HG03442 (cell line): ENCODE data around the gene PARM1.

Experiments used
- ATAC-seq: cut with Tn5 transposase; IDR thresholded peaks from one replicate; pipeline ENCODE4 v1.9.1; 2021; ENCODE audit warnings: mild to moderate bottlenecking, moderate library complexity; ENCODE audit not compliant: unreplicated experiment

Gene PARM1

GRCh38 chr4:74932832-74933561, at the start of gene PARM1:
TSS of gene PARM1 (plus strand) at chr4:74933116. CDS start at chr4:74933328, 212 bp downstream.
- peak; percentile 87 for ATAC-seq

- ATAC-seq: no peak
These were observed 48.6 kb upstream of the PARM1 start for GRCh38 chr4:74884266-74884665.

GRCh38 chr4:74886484-74886883, 46.4 kb upstream of the PARM1 start:
- ATAC-seq: no peak

GRCh38 chr4:74890341-74890740, 42.6 kb upstream of the PARM1 start:
- ATAC-seq: no peak

GRCh38 chr4:74891037-74891436, 41.9 kb upstream of the PARM1 start:
- ATAC-seq: no peak

- no peak for ATAC-seq
These were observed 39.7 kb upstream of the PARM1 start for GRCh38 chr4:74893171-74893570.

- no peak for ATAC-seq
These were observed 36.3 kb upstream of the PARM1 start for GRCh38 chr4:74896595-74896994.

GRCh38 chr4:74897386-74897785, 35.5 kb upstream of the PARM1 start:
- ATAC-seq: no peak

GRCh38 chr4:74900862-74901261, 32.1 kb upstream of the PARM1 start:
- ATAC-seq: no peak

GRCh38 chr4:74904509-74905065, 28.3 kb upstream of the PARM1 start:
- ATAC-seq: no peak

GRCh38 chr4:74906771-74907170, 26.1 kb upstream of the PARM1 start:
- ATAC-seq: no peak

GRCh38 chr4:74919783-74920182, 13.1 kb upstream of the PARM1 start:
- peak; percentile 62 for ATAC-seq

GRCh38 chr4:74920704-74921103, 12.2 kb upstream of the PARM1 start:
- no peak for ATAC-seq

GRCh38 chr4:74921490-74921889, 11.4 kb upstream of the PARM1 start:
- no peak for ATAC-seq

- ATAC-seq: no peak
These were observed 6.9 kb upstream of the PARM1 start for GRCh38 chr4:74926007-74926406.

- peak; percentile 45 for ATAC-seq
These were observed 2.8 kb upstream of the PARM1 start for GRCh38 chr4:74930162-74930561.

GRCh38 chr4:74931376-74931775, 1.5 kb upstream of the PARM1 start:
- no peak for ATAC-seq

GRCh38 chr4:74932010-74932409, 906 bp upstream of the PARM1 start:
- ATAC-seq: no peak

GRCh38 chr4:74933562-74934015, 673 bp downstream of the PARM1 start:
- ATAC-seq: no peak

- ATAC-seq: no peak
These were observed 1.3 kb downstream of the PARM1 start for GRCh38 chr4:74934016-74934831.

GRCh38 chr4:74934888-74935287, 2.0 kb downstream of the PARM1 start:
- ATAC-seq: no peak

- no peak for ATAC-seq
These were observed 8.2 kb downstream of the PARM1 start for GRCh38 chr4:74941123-74941522.
